ENCODE data around the gene GIT2.
"Not testable (repeated sequence)": the region's sequence is repeated elsewhere in the genome, so short reads cannot be mapped to it uniquely, and the experiment has no call there.

DNA sequence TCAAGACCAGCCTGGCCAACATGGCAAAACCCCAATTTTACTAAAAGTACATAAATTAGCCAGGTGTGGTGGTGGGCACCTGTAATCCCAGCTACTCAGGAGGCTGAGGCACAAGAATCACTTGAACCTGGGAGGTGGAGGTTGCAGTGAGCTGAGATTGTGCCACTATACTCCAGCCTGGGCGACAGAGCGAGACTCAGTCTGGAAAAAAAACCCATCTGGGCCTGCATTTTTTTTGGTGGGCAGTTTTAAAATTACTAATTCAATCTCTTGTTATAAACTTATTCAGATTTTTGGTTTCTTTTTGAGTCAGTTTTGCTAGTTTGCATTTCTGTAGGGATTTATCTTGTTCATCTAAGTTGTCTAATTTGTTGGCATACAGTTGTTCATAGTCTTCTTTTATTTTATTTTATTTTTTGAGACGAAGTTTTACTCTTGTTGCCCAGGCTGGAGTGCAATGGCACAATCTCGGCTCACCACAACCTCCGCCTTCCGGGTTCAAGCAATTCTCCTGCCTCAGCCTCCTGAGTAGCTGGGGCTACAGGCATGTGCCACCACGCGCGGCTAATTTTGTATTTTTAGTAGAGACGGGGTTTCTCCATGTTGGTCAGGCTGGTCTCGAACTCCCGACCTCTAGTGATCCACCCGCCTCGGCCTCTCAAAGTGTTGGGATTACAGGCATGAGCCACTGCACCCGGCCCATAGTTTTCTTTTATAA, 12.7 kb upstream of the GIT2 start:
- TF ChIP-seq, protein P1, sequence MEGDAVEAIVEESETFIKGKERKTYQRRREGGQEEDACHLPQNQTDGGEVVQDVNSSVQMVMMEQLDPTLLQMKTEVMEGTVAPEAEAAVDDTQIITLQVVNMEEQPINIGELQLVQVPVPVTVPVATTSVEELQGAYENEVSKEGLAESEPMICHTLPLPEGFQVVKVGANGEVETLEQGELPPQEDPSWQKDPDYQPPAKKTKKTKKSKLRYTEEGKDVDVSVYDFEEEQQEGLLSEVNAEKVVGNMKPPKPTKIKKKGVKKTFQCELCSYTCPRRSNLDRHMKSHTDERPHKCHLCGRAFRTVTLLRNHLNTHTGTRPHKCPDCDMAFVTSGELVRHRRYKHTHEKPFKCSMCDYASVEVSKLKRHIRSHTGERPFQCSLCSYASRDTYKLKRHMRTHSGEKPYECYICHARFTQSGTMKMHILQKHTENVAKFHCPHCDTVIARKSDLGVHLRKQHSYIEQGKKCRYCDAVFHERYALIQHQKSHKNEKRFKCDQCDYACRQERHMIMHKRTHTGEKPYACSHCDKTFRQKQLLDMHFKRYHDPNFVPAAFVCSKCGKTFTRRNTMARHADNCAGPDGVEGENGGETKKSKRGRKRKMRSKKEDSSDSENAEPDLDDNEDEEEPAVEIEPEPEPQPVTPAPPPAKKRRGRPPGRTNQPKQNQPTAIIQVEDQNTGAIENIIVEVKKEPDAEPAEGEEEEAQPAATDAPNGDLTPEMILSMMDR (IDR thresholded peaks at IDR 0.05) = not testable (repeated sequence)
- not testable (repeated sequence) for TF ChIP-seq POLR2A, POLR2AphosphoS5 (IDR thresholded peaks at IDR 0.05)

All from breast epithelium (tissue), 3 donors.